Omental fat pad (tissue), 4 donors: ENCODE data around the gene ADAMTS17. TPM values are rescaled to one million over a fixed set of nuclear protein-coding genes. Genes with fewer than 3 reads are reported as not detected.
A peak's percentile ranks its signal among the peaks of the same experiment; 100 is the strongest.
"Not testable (repeated sequence)": the region's sequence is repeated elsewhere in the genome, so short reads cannot be mapped to it uniquely, and the experiment has no call there.

Source experiments
- ATAC-seq: fragments of 150-250 bp; one replicate; pipeline ENCODE4 v1.9.1; 2016; ENCODE audit warnings: mild to moderate bottlenecking, moderate library complexity; ENCODE audit not compliant: low FRiP score
- DNase-seq: peaks from one replicate; pipeline ENCODE4 v3.0.0-alpha.2; 2019; ENCODE audit warnings: low spot score
- CTCF ChIP-seq, 3 donors: fragments of 450-650 bp; IDR thresholded peaks; one replicate each; pipeline ENCODE4 v1.5.1; 2016 to 2017; ENCODE audit warnings: antibody characterized with exemption in 3 of 3, mild to moderate bottlenecking in 3 of 3, moderate library complexity in 2 of 3
- total RNA-seq, 4 donors: library from RNA; depleted of rRNA; stranded (reverse); fragments of >200 nt; gene quantifications; one replicate each; pipeline ENCODE4 v1.1.0, GENCODE V29; 2016

ADAMTS17 gene
- total RNA-seq, 4 donors from 2014 or later, result 1.6 to 10.7 (median 5.7) TPM

GRCh38 chr15:100339999-100340398 is 1.8 kb downstream of the ADAMTS17 start:
- DNase-seq (no peak), ATAC-seq (no peak)
- TF ChIP-seq CTCF (IDR thresholded peaks at IDR 0.05), result no peak

DNA sequence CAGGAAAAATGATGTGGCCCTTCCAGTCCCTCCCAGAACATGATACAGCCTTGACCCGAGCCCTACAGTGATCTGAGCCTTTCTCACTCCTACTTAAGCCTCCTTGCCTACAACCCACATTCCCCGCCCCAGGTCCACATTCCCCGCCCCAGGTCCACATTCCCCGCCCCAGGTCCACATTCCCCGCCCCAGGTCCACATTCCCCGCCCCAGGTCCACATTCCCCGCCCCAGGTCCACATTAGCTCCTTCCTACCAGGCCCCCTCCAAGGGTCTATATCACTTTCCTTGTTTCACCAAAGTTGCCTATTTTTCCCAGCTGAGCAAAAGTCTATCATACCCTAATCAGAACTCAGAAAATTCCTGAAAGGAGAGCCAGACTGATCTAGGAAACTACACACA is 2.3 kb downstream of the ADAMTS17 start:
- not testable (repeated sequence) for ATAC-seq, DNase-seq

DNA sequence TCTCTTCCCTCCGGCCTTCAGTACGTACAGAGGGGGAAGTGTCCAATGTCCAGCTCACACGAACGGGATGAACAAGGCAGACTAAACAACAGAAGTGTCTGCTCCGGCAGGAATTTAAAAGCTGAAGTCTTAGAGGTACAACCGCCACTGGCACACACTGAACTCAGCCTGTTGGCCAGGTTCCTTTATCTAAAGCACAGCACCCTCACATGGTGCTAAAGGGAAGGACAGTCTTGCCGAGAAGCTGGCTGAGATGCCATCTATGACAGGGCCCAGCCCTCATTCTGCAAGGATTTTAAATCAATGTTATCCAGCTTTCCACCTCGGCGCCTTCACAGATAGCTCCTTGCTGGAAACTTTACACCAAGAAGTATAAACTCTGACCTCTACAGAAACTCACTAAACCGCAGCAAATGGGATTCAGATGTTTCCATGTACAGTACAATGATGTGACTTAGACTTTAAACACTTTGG is 2.8 kb downstream of the ADAMTS17 start:
- TF ChIP-seq CTCF (IDR thresholded peaks at IDR 0.05), result no peak
- peak; percentile 38 for DNase-seq
- peak; percentile 29 for ATAC-seq

GRCh38 chr15:100338247-100338646 is 3.5 kb downstream of the ADAMTS17 start:
- no peak for TF ChIP-seq CTCF (IDR thresholded peaks at IDR 0.05)
- no peak for ATAC-seq
- no peak for DNase-seq

DNA sequence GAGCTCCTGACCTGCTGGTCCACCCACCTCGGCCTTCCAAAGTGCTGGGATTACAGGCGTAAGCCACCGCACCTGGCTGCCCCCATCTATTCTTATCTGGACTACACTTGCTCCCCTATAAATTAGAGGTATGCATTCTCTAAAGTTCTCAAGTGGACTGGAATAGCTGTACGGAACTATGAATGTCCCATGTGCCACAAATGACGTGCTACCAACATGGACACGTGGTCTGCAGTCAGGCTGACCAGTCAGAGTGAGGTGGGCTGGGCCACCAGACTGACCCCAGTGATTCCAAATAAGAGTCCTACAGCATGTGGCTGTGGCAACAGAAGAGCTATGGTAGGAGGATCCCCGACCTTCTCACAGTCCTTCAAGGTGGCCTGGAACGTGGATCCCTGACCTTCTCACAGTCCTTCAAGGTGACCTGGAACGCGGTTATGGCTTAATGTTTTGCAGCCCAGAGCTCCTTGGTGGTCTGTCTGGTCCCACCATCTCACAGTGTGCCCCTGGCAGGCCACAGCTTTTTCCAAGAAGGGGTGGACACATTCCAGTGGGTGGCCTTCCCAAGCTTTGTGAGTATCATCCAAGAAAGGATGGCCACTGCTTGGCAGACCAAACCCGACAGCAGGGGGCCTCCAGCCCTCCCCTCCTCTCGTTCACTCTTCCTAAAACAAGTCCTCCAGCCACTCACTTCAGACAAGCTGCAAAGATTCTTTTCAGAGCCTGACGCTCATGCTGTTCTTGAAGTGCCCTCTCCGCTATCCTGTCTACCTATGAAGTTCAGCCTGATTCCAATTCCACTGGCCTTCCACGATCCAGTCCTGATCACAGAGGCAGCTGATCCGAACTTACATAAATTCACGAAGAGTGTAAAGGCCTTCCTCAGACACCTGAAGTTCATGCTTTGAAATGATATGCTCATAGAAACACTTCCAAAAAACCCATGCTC is 4.4 kb downstream of the ADAMTS17 start:
- no peak for TF ChIP-seq CTCF (IDR thresholded peaks at IDR 0.05)
- ATAC-seq, result no peak
- DNase-seq, result no peak

- no peak for TF ChIP-seq CTCF (IDR thresholded peaks at IDR 0.05)
- ATAC-seq (no peak), DNase-seq (no peak)
Observed at GRCh38 chr15:100336061-100336460, 5.7 kb downstream of the ADAMTS17 start.

DNA sequence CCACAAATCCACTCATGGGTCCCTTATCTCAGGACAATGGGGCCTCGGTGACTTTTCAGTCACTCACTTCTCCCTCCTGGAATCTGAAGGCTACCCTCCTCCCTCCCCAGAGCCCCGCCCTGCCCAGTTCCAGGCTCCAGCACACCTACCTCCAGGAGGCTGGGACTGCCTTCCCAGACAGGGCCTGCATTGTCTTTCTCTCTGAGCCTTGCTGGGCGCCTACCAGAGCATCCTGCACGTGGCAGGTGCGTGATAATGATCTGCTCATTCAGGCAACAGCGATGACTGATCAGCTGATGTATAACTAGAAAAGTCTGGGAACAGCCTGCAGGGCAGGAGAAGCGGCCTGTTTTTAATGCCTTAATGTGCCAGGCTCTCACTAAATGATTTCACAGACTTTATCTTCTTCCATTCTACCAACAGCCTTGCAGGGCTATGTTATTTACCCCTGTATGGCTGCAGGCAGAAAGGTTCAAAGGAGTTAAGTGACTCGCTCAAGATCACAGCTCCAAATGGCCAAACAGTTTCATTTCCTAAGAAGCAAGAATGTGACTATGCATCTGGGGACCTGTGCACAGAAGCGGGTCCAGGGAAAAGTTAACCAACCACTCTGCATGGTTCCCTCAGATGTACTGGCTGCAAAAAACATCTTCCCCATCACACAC is 6.3 kb downstream of the ADAMTS17 start:
- no peak for DNase-seq
- TF ChIP-seq CTCF (IDR thresholded peaks at IDR 0.05), result no peak
- ATAC-seq, result no peak
